ENCODE data around the gene BRSK2. TPM values are rescaled to one million over a fixed set of nuclear protein-coding genes. Genes with fewer than 3 reads are reported as not detected.
A peak's percentile ranks its signal among the peaks of the same experiment; 100 is the strongest.

The BRSK2 gene
- total RNA-seq, 5 donors from 2014 or later (not counting 1 experiment from before 2014, with no cell fraction given) = 0.54 to 1.5 (median 0.95) TPM

DNA sequence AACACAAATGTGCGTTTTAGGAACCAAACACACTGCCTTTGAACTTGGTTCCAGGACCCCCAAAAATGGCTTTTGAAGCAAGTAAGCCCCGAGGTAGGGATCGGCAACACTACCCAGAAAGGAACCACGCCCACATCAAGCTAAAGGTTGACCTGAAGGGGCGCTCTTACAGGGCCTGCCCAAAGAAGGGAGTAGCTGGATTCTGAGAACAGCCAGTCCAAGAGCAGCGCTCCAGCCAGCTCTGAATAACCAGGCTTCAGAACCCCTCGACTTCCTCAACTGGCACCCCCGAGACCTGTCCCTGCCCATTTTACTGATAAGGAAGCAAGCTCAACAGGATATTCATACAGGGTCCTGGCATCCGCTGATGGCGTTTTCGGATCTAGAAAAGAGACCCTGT, 115.7 kb downstream of the BRSK2 start:
- POLR2A ChIA-PET = no interaction called here
- no peak overlapping the region for H3K27ac Mint-ChIP-seq
- CTCF ChIA-PET = no interaction called here
- no peak overlapping the region for H3K4me3 Mint-ChIP-seq
- H3K36me3 Mint-ChIP-seq = peaks cover 4% of the 10 kb centered on the region
- Histone ChIP-seq H3K4me3 (ENCODE audit: control insufficient read depth in 1 of 2, extremely low read depth in 1 of 2, low read length in 1 of 2) (no peak overlapping the region), H3K27ac (ENCODE audit: low read length) (no peak overlapping the region), H3K9me3 (no peaks in the 10 kb centered on the region), H3K36me3 (ENCODE audit: control insufficient read depth in 2 of 2, extremely low read depth in 1 of 2, insufficient read depth in 1 of 2, low read length in 1 of 2) (peaks cover 3% of the 10 kb centered on the region in 2 donors), H3K27me3 (replicated peaks in 1 of 2; ENCODE audit: control insufficient read depth in 2 of 2, extremely low read depth in 1 of 2, insufficient read depth in 2 of 2, low read length in 1 of 2) (no peaks in the 10 kb centered on the region), H3K4me1 (ENCODE audit: control insufficient read depth in 1 of 2, extremely low read depth in 1 of 2, insufficient read depth in 2 of 2, low read length in 2 of 2) (peaks cover 0 to 62% of the 10 kb centered on the region in 2 experiments)
- H3K4me1 Mint-ChIP-seq = peaks cover 41 to 47% (median 42%) of the 10 kb centered on the region in 3 donors
- no peaks in the 10 kb centered on the region for H3K9me3 Mint-ChIP-seq
- 92% methylated on average over 11 of the region's 11 CpGs for WGBS (ENCODE audit: insufficient coverage)
- ATAC-seq (replicated peaks in 1 of 4) (no peak), DNase-seq (no peak)
- H3K27me3 Mint-ChIP-seq = no peaks in the 10 kb centered on the region

DNA sequence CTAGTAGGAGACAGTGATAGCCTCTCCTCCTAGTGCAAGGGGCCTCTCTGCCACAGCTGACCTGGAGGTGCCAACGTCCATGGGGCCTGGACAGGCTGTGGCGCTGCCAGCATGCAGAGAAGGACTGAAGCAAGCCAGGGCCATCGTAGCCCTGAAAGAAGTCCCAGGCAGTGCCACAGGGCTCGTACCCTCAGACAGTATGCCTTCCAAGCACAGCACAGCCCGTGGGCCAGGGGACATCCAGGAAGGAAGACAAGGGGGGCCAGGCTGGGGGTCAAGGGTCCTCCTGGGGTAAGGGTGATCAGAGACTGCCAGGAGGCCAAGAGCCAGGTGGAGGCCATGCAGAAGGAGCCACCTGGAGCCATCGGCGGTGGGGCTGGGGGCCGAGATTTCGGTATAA, 117.2 kb downstream of the BRSK2 start:
- Mint-ChIP-seq H3K27ac (no peak overlapping the region), H3K4me3 (no peak overlapping the region), H3K4me1 (peaks cover 31 to 51% (median 46%) of the 10 kb centered on the region in 3 donors), H3K9me3 (no peaks in the 10 kb centered on the region), H3K36me3 (no peaks in the 10 kb centered on the region), H3K27me3 (no peaks in the 10 kb centered on the region)
- Histone ChIP-seq H3K27me3 (replicated peaks in 1 of 2; ENCODE audit: control insufficient read depth in 2 of 2, extremely low read depth in 1 of 2, insufficient read depth in 2 of 2, low read length in 1 of 2) (no peaks in the 10 kb centered on the region), H3K36me3 (ENCODE audit: control insufficient read depth in 2 of 2, extremely low read depth in 1 of 2, insufficient read depth in 1 of 2, low read length in 1 of 2) (no peaks in the 10 kb centered on the region), H3K4me1 (ENCODE audit: control insufficient read depth in 1 of 2, extremely low read depth in 1 of 2, insufficient read depth in 2 of 2, low read length in 2 of 2) (peaks cover 0 to 57% of the 10 kb centered on the region in 2 experiments), H3K9me3 (no peaks in the 10 kb centered on the region), H3K27ac (ENCODE audit: low read length) (no peak overlapping the region), H3K4me3 (ENCODE audit: control insufficient read depth in 1 of 2, extremely low read depth in 1 of 2, low read length in 1 of 2) (no peak overlapping the region)
- DNase-seq = no peak
- no peak for ATAC-seq (replicated peaks in 1 of 4)
- CTCF ChIA-PET = no interaction called here
- POLR2A ChIA-PET = no interaction called here
- 91% methylated on average over 7 of the region's 9 CpGs for WGBS (ENCODE audit: insufficient coverage)

DNA sequence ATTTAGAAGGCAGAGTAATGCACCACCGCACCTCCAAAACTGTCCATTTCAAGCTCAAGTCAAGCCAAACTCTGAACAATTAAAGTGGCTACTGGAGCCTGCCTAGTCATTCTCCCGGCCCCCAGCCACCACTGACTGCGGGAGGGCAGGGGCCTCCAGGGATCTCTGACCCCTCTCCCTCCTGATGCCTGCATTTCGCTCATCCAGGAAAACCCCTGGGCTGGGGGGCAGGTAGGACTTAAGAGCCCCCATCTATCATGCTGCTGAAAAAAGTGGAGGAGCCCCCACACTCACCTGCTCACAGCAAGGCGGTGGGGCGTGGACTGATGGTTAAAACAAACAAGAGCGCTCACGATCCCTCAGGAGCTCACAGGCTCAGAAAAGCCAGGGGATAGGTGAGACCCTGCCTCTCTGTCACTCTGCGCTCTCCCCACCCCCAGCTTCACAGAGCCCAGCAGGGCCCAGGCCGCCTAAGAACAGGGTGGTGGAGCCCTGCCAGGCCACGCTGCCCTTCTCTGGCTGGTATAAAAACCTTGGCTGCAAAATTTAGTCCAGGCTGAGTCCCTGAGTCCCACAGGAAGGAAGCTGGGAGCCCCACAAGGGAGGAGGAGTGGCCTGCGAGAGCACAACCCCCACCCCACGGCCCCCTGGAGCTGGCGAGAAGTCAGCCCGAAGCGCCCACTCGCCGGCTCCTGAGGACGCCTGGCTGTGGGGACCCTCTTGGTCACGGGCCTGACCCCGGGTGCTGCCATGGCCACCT, 117.8 kb downstream of the BRSK2 start:
- no peak overlapping the region for H3K4me3 Mint-ChIP-seq

DNA sequence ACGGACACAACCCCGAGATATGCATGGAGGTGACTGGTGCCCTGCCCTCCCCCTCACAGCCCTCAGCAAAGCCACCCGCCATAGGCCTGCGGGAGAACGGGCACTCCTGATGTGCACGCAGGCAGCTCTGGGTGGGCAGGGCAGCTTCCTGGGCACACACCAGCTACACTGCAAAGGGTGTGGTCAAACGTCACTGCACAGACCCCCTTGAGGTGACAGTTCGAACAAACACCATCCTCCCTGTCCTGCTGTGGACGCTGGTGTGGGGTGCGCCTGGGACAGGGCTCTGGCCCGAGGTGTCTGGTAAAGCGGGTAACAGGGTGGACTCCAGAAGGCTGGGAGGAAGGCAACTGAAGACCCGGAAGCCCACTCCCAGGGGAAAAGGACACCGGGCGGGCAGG, 118.8 kb downstream of the BRSK2 start:
- Mint-ChIP-seq H3K27me3 (no peaks in the 10 kb centered on the region), H3K4me1 (peaks cover 41 to 54% (median 54%) of the 10 kb centered on the region in 3 donors), H3K4me3 (no peak overlapping the region)

More for the DNA sequence above, 117.8 kb downstream of the BRSK2 start:
- POLR2A ChIA-PET = no interaction called here
- Mint-ChIP-seq H3K4me1 (peaks cover 36 to 56% (median 52%) of the 10 kb centered on the region in 3 donors), H3K9me3 (no peaks in the 10 kb centered on the region), H3K27me3 (no peaks in the 10 kb centered on the region), H3K36me3 (no peaks in the 10 kb centered on the region), H3K27ac (no peak overlapping the region)
- H3K9me3 ChIP-seq = no peaks in the 10 kb centered on the region
- ATAC-seq (replicated peaks in 1 of 4) (no peak), DNase-seq (no peak)
- WGBS (ENCODE audit: insufficient coverage) = 82% methylated on average over 16 of the region's 21 CpGs
- H3K27me3 ChIP-seq (replicated peaks in 1 of 2; ENCODE audit: control insufficient read depth in 2 of 2, extremely low read depth in 1 of 2, insufficient read depth in 2 of 2, low read length in 1 of 2) = no peaks in the 10 kb centered on the region
- peaks cover 0 to 54% of the 10 kb centered on the region in 2 experiments for H3K4me1 ChIP-seq (ENCODE audit: control insufficient read depth in 1 of 2, extremely low read depth in 1 of 2, insufficient read depth in 2 of 2, low read length in 2 of 2)
- H3K27ac ChIP-seq (ENCODE audit: low read length) = no peak overlapping the region
- CTCF ChIA-PET = no interaction called here
- H3K4me3 ChIP-seq (ENCODE audit: control insufficient read depth in 1 of 2, extremely low read depth in 1 of 2, low read length in 1 of 2) = no peak overlapping the region
- no peaks in the 10 kb centered on the region for H3K36me3 ChIP-seq (ENCODE audit: control insufficient read depth in 2 of 2, extremely low read depth in 1 of 2, insufficient read depth in 1 of 2, low read length in 1 of 2)

DNA sequence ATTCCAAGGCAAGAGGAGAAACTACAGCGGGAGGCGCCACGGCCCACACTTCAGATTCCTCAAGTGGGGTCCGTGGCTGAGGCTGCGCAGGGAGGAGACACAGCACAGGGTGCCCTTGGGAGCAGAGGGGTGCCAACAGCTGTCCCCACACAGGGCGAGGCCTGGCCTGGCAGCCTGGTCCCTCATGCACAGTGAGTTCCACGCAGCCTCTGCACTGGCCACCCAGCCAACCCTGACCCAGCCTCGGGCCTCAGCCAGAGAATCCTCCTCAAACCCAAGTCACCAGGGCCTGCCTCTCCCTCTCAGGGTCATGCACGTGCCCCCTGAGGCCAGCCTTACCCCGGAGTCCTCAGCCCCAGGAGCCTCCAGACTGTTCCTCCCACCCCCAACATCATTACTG, 119.3 kb downstream of the BRSK2 start:
- Mint-ChIP-seq H3K4me3 (no peak overlapping the region), H3K4me1 (peaks cover 46 to 58% (median 53%) of the 10 kb centered on the region in 3 donors), H3K27ac (no peak overlapping the region), H3K36me3 (peaks cover 6% of the 10 kb centered on the region), H3K27me3 (no peaks in the 10 kb centered on the region), H3K9me3 (no peaks in the 10 kb centered on the region)
- ChIA-PET CTCF (no interaction called here), POLR2A (no interaction called here)
- no peak overlapping the region for H3K27ac ChIP-seq (ENCODE audit: low read length)
- no peak overlapping the region for H3K4me3 ChIP-seq (ENCODE audit: control insufficient read depth in 1 of 2, extremely low read depth in 1 of 2, low read length in 1 of 2)
- 91% methylated on average over 10 of the region's 10 CpGs for WGBS (ENCODE audit: insufficient coverage)
- H3K36me3 ChIP-seq (ENCODE audit: control insufficient read depth in 2 of 2, extremely low read depth in 1 of 2, insufficient read depth in 1 of 2, low read length in 1 of 2) = peaks cover 2 to 5% of the 10 kb centered on the region in 2 donors
- H3K4me1 ChIP-seq (ENCODE audit: control insufficient read depth in 1 of 2, extremely low read depth in 1 of 2, insufficient read depth in 2 of 2, low read length in 2 of 2) = peaks cover 0 to 53% of the 10 kb centered on the region in 2 experiments
- H3K9me3 ChIP-seq = no peaks in the 10 kb centered on the region
- ATAC-seq (replicated peaks in 1 of 4) (no peak), DNase-seq (no peak)
- H3K27me3 ChIP-seq (replicated peaks in 1 of 2; ENCODE audit: control insufficient read depth in 2 of 2, extremely low read depth in 1 of 2, insufficient read depth in 2 of 2, low read length in 1 of 2) = no peaks in the 10 kb centered on the region

More for the DNA sequence above, 118.8 kb downstream of the BRSK2 start:
- Histone ChIP-seq H3K27ac (ENCODE audit: low read length) (no peak overlapping the region), H3K4me3 (ENCODE audit: control insufficient read depth in 1 of 2, extremely low read depth in 1 of 2, low read length in 1 of 2) (no peak overlapping the region), H3K36me3 (ENCODE audit: control insufficient read depth in 2 of 2, extremely low read depth in 1 of 2, insufficient read depth in 1 of 2, low read length in 1 of 2) (peaks cover 0 to 4% of the 10 kb centered on the region in 2 donors), H3K27me3 (replicated peaks in 1 of 2; ENCODE audit: control insufficient read depth in 2 of 2, extremely low read depth in 1 of 2, insufficient read depth in 2 of 2, low read length in 1 of 2) (no peaks in the 10 kb centered on the region), H3K4me1 (ENCODE audit: control insufficient read depth in 1 of 2, extremely low read depth in 1 of 2, insufficient read depth in 2 of 2, low read length in 2 of 2) (peaks cover 0 to 50% of the 10 kb centered on the region in 2 experiments), H3K9me3 (no peaks in the 10 kb centered on the region)
- Mint-ChIP-seq H3K36me3 (peaks cover 5% of the 10 kb centered on the region), H3K9me3 (no peaks in the 10 kb centered on the region), H3K27ac (no peak overlapping the region)
- ChIA-PET POLR2A (no interaction called here), CTCF (no interaction called here)
- DNase-seq (no peak), ATAC-seq (replicated peaks in 1 of 4) (no peak)
- 93% methylated on average over 2 of the region's 15 CpGs for WGBS (ENCODE audit: insufficient coverage)

DNA sequence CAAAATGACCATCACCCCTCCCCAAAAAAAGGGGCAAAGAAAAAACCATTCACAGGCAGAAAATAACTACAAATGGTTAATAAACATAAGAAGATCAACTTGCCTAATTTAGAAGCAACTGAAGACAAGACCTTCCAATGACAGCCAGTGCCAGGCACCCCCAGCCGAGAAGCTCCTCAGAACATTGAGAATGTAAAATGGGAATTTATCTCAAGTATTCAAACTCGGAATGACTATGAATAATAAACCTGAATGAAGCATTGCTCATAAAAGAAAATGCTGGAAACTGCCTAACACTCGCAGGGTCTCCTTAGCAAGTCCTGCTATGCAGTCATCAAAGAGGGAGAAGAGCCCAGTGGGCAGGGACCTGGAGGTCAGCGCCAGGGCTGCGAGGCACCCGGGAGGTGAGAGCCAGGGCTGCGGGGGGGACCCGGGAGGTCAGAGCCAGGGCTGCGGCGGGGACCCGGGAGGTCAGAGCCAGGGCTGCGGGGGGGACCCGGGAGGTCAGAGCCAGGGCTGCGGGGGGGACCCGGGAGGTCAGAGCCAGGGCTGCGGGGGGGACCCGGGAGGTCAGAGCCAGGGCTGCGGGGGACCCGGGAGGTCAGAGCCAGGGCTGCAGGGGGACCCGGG, 120.0 kb downstream of the BRSK2 start:
- peaks cover 3 to 5% of the 10 kb centered on the region in 2 donors for H3K36me3 ChIP-seq (ENCODE audit: control insufficient read depth in 2 of 2, extremely low read depth in 1 of 2, insufficient read depth in 1 of 2, low read length in 1 of 2)
- Mint-ChIP-seq H3K27me3 (no peaks in the 10 kb centered on the region), H3K9me3 (no peaks in the 10 kb centered on the region), H3K27ac (peak overlapping the region in 1 of 2 donors; percentile 8), H3K36me3 (peaks cover 6% of the 10 kb centered on the region), H3K4me3 (no peak overlapping the region), H3K4me1 (peaks cover 53 to 66% (median 57%) of the 10 kb centered on the region in 3 donors)
- no peak for DNase-seq
- POLR2A ChIA-PET = no interaction called here
- no peak overlapping the region for H3K4me3 ChIP-seq (ENCODE audit: control insufficient read depth in 1 of 2, extremely low read depth in 1 of 2, low read length in 1 of 2)
- H3K4me1 ChIP-seq (ENCODE audit: control insufficient read depth in 1 of 2, extremely low read depth in 1 of 2, insufficient read depth in 2 of 2, low read length in 2 of 2) = peaks cover 0 to 57% of the 10 kb centered on the region in 2 experiments
- H3K27me3 ChIP-seq (replicated peaks in 1 of 2; ENCODE audit: control insufficient read depth in 2 of 2, extremely low read depth in 1 of 2, insufficient read depth in 2 of 2, low read length in 1 of 2) = no peaks in the 10 kb centered on the region
- ATAC-seq (replicated peaks in 1 of 4) = no peak
- CTCF ChIA-PET = no interaction called here
- H3K27ac ChIP-seq (ENCODE audit: low read length) = no peak overlapping the region
- no peaks in the 10 kb centered on the region for H3K9me3 ChIP-seq
- WGBS (ENCODE audit: insufficient coverage) = 92% methylated on average over 6 of the region's 20 CpGs
